GM12874 (cell line): Measurements from ENCODE around the gene SEL1L3.

Experiments
- TF ChIP-seq, protein P1 (sequence below): IDR thresholded peaks from 2 replicates; pipeline ENCODE4 v1.5.1; 2011; ENCODE audit warnings: low read depth, mild to moderate bottlenecking, control low read depth, low read length, moderate library complexity; ENCODE audit not compliant: insufficient read depth

SEL1L3 gene

GRCh38 chr4:25792876-25793275, 69.9 kb downstream of the SEL1L3 start:
- TF ChIP-seq, protein P1, sequence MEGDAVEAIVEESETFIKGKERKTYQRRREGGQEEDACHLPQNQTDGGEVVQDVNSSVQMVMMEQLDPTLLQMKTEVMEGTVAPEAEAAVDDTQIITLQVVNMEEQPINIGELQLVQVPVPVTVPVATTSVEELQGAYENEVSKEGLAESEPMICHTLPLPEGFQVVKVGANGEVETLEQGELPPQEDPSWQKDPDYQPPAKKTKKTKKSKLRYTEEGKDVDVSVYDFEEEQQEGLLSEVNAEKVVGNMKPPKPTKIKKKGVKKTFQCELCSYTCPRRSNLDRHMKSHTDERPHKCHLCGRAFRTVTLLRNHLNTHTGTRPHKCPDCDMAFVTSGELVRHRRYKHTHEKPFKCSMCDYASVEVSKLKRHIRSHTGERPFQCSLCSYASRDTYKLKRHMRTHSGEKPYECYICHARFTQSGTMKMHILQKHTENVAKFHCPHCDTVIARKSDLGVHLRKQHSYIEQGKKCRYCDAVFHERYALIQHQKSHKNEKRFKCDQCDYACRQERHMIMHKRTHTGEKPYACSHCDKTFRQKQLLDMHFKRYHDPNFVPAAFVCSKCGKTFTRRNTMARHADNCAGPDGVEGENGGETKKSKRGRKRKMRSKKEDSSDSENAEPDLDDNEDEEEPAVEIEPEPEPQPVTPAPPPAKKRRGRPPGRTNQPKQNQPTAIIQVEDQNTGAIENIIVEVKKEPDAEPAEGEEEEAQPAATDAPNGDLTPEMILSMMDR = no peak

- TF ChIP-seq, protein P1 = 0 out of 2 replicates have a peak, but pooled peaks have one; percentile 13
These were observed 70.5 kb downstream of the SEL1L3 start for GRCh38 chr4:25792200-25792791.

- TF ChIP-seq, protein P1 = no peak
These were observed 72.8 kb downstream of the SEL1L3 start for GRCh38 chr4:25790024-25790423.

GRCh38 chr4:25788703-25789238, 74.0 kb downstream of the SEL1L3 start:
- TF ChIP-seq, protein P1 = no peak

GRCh38 chr4:25786497-25787065, 76.2 kb downstream of the SEL1L3 start:
- TF ChIP-seq, protein P1 = no peak

- TF ChIP-seq, protein P1 = no peak
These were observed 78.8 kb downstream of the SEL1L3 start for GRCh38 chr4:25783943-25784342.

DNA sequence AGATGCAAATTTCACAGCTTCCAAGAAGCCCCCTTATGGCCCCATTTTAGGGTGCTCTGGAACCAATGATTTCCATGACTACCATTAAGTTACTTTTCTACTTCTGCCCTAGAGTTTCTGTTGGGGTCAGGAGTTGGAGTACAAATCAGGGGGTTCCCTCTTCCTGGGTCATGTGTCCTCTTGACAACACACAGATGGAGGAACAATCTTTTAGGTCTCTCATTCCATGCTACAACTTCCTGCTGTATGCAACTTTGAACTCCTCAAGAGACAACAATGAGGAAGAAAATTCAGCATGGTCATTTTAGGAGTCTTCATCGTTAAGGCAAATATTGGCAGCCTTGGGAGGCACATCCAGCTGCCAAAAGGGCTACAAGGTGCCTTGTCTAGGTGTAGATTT, 79.7 kb downstream of the SEL1L3 start:
- TF ChIP-seq, protein P1 = no peak
